GM18505 (cell line): ENCODE results near the gene AKAP13.
"Not testable (repeated sequence)": the region's sequence is repeated elsewhere in the genome, so short reads cannot be mapped to it uniquely, and the experiment has no call there.

ENCODE experiments used
- ATAC-seq: cut with Tn5 transposase; IDR thresholded peaks from one replicate; pipeline ENCODE4 v1.9.1; 2021; ENCODE audit not compliant: unreplicated experiment
- POLR2A ChIP-seq: IDR thresholded peaks from 4 replicates; pipeline ENCODE4 v1.6.1; 2011; ENCODE audit warnings: borderline replicate concordance; ENCODE audit not compliant: insufficient read depth, insufficient read length; ENCODE audit errors: extremely low read depth

The AKAP13 gene

DNA sequence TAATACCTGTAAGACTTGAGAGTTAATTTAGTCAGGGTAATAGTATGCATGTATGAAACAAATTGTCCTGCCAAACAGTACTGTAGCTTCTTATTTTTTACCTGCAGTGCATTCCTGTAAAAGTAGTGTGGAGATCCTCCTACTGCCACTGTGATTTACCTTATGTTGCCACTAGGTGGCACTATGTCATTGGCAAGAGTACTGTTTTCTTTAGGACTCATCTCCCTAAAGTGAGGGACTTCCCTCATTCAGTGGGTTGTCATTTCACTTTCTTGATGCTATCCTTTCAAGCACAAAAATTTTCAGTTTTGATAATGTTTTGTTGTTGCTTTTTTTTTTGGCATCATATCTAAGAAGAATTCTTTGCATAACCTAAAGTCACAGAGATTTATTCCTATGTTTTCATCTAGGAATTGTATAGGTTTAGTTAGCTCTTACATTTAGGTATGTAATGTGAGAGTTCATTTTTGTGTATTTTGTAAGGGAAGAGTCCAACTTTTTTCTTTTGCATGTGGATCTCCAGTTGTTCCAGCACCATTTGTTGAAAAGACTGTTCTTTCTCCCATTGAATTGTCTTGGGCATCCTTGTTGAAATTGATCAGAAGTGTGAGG is 105.7 kb downstream of the AKAP13 start:
- peak; percentile 45 for ATAC-seq
- no peak for TF ChIP-seq POLR2A

DNA sequence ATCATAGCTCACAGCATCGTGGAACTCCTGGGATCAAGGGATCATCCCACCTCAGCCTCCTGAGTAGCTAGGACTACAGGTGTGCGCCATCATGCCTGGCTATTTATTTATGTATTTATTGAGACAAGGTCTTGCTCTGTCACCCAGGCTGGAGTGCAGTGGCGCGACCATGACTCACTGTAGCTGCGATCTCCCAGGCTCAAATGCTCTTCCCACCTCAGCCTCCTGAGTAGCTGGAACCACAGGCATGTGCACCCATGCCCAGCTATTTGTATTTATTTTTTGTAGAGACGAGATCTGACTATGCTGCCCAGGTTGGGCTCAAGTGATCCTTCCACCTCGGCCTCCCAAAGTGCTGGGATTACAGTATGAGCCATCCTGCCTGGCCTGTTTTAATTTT is 107.4 kb downstream of the AKAP13 start:
- ATAC-seq: not testable (repeated sequence)

- no peak for ATAC-seq
- no peak for TF ChIP-seq POLR2A
Measured at GRCh38 chr15:85488997-85489396, 108.6 kb downstream of the AKAP13 start.

- TF ChIP-seq POLR2A: no peak
- no peak for ATAC-seq
Measured at GRCh38 chr15:85489773-85490493, 109.5 kb downstream of the AKAP13 start.

DNA sequence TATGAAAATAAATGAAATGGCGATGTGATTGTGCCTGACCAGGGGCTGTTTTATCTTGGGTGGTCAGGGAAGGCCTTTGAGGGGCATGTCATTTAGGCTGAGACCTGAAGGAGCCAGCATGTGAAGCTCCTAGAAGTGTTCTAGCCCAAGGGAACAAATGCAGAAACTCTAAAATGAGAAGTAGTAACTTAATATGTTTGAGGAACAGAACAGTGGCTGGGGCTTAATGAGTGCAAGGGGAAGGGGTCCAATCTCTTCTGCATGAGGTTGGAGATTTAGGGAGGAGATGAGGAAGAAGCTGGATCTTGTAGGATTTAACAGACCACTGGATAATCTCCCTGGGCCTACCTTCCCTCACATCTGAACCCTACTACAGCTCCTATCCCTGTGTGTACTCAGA is 110.5 kb downstream of the AKAP13 start:
- no peak for TF ChIP-seq POLR2A
- no peak for ATAC-seq

DNA sequence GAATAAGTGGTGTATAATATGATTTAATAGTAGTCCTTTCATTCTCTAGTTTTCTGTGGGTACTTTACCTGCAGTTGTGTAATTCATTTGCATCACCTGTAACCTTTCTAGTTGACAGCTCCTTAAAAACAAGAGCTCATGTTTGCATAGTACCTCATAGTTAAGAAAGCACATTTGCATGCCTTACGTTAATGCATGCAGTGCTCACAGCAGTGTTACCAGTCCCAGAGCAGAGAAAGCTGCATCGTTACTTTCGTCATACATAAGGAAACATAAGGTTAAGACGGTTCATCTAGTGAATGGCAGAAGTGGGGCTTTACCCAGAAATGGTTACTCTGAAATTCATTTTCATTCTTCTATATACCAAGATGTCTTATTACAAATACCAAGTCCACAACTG is 111.3 kb downstream of the AKAP13 start:
- no peak for TF ChIP-seq POLR2A
- no peak for ATAC-seq

DNA sequence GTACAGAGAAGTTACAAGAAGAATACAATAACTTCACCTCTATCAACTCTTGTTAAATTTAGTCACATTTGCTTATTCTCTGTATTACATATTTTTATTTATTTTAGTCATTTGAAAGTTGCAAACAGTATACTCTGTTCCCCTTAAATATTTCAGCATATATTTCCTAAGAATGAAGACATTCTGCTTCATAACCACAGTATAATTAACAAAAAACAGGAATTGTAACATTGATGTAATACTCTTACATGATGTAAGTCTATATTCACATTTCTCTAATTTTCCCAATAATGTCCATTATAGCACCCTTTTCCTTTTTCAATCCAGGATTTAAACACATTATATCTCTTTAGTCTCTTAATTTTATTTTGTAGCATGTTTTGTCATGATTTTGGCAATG is 112.0 kb downstream of the AKAP13 start:
- no peak for ATAC-seq
- TF ChIP-seq POLR2A: no peak

- TF ChIP-seq POLR2A: no peak
- no peak for ATAC-seq
Measured at GRCh38 chr15:85493260-85493659, 112.9 kb downstream of the AKAP13 start.

GRCh38 chr15:85494048-85494777 is 113.8 kb downstream of the AKAP13 start:
- no peak for ATAC-seq
- no peak for TF ChIP-seq POLR2A

DNA sequence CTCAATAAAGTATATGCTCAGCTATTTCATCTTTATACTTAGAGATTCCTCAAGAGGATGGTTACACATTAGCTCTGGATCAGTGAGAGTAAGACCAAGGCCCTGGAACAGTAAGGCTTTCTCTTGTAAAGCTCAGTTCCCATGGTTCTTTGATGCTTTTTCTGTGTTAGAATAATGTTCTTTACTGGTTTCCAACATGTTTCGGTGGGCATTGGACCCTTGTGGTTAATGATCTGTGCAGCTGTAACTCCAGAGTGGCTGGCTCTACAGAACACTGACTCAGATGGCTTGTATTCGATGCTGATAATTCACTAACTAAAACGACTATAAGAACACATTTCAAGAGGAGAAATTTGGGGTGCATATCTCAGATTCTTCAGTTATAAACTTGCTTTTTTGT is 114.7 kb downstream of the AKAP13 start:
- no peak for ATAC-seq
- no peak for TF ChIP-seq POLR2A

DNA sequence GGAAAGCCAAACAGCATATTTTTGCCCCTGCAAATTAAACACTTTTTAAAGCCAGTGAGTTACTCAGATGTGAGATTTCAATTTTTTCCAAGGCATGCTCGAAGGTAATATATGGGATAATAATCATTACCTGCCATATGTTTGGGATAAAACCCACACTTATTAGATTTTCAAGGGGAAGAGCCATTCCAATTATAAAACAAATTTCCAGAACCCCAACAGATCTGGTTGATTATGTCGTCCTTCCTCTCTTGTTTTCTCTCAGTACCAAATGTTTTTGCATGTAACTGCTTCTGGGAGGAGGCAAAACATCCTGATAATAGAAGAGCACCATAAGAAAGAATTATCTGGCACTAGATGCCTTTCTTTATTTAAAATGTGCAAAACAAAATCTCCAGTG is 115.1 kb downstream of the AKAP13 start:
- no peak for TF ChIP-seq POLR2A

DNA sequence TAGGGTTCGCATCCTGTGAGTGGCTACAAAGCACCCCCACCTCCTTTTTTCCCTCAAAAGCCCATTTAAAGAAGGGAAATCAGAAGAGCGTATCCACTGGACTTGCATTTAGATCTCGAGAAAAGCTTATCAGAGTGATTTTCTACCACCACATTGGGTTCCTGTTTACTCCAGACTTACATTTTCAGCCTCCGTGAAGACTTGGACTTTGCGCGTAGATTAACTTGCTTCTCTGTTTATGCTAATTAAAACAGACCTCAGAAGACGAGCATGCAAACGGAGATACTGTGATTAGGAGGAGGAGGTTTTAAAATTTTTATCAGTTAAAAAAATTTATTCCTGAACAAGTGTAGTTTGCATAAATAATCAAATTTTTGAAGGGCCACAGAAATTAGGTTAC is 115.7 kb downstream of the AKAP13 start:
- no peak for TF ChIP-seq POLR2A
- ATAC-seq: no peak

More for the DNA sequence above, 115.1 kb downstream of the AKAP13 start:
- no peak for ATAC-seq

DNA sequence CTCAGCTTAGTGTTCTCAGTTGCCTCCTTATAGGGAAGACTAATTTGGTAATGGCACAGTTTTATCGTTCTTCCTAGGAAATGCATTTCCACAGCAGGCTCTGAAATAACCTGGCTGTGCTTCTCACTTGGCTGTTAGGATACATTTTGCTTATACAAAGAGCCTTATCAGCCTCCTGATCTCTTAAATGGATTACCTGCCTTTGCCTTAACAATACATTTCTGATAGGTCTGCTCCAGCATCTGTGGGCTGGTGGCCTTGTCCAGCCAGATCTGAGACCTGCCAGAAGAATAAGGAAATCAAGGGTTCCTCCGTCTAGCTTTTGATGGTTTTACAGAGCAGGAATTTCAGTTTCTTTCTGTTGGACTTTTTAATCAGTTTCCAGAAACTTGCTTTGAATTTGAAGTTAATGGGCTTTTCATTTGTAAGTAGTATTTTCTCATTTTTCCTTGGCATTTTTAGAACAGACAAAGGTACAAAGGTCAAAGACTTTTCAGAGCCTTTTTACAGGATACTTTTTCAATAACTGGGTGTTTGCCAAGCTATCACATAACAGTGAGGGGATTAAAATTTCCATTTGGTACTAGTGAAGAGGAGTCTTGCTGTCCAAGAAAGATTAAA is 116.3 kb downstream of the AKAP13 start:
- TF ChIP-seq POLR2A: no peak
- ATAC-seq: no peak
